HCT116 (cell line): Measurements from ENCODE around the gene TCF7L2. TPM values are rescaled to one million over a fixed set of nuclear protein-coding genes. Genes with fewer than 3 reads are reported as not detected.

Source experiments
- ATAC-seq: fragments of 200-7000 bp; cut with Tn5 transposase; 2 replicates; pipeline ENCODE4 v1.9.1; 2020; ENCODE audit warnings: mild to moderate bottlenecking, moderate library complexity
- BruUV-seq: library from RNA; stranded (reverse); fragments of 400-500 nt; replicated peaks from 2 replicates; lab custom pipeline; 2021; lab: Mats Ljungman, UMichigan
- CTCF ChIA-PET: fragments of 300-600 bp; sonication (Branson Sonifier 250); formaldehyde crosslinking; loops from one replicate; lab custom pipeline; 2021; ENCODE audit warnings: antibody characterized with exemption; lab: Charles Lee
- POLR2A ChIA-PET: fragments of 300-600, 350-600 bp; sonication (Branson Sonifier 250); formaldehyde crosslinking; loops from one replicate; lab custom pipeline; 2021; ENCODE audit warnings: antibody characterized with exemption; lab: Charles Lee
- RAD21 ChIA-PET, 2 experiments: fragments of 300-600 bp; sonication (Branson Sonifier 250); formaldehyde crosslinking; loops; one replicate each; lab custom pipeline; 2023; ENCODE audit warnings: low total read pairs in 2 of 2; ENCODE audit not compliant: uncharacterized antibody in 2 of 2, unreplicated experiment in 2 of 2, low non-redundant PET in 1 of 2; lab: Charles Lee
- DNase-seq: peaks from one replicate; pipeline ENCODE4 v3.0.0-alpha.2; 2010; ENCODE audit warnings: low read depth, low spot score
- H2AFZ ChIP-seq: fragments of 200-600 bp; shearing (Covaris generic), sonication (generic); 2 replicates; pipeline ENCODE4 v1.6.1; 2017; ENCODE audit warnings: low read depth, mixed run types, mixed read lengths, antibody characterized with exemption, low read length; ENCODE audit not compliant: poor library complexity, severe bottlenecking
- H3K27ac ChIP-seq: 2 replicates; pipeline ENCODE4 v1.5.1; 2012; ENCODE audit warnings: low read depth, low read length
- H3K27me3 ChIP-seq: fragments of 200-600 bp; sonication (generic); 2 replicates; pipeline ENCODE4 v1.6.1; 2016; ENCODE audit warnings: mixed run types, low read length, mixed read lengths; ENCODE audit not compliant: insufficient read depth
- H3K36me3 ChIP-seq, 2 experiments: fragments of 200-500 bp in 1 of 2; fragments of 200-600 bp in 1 of 2; sonication (Bioruptor generic) in 1 of 2; sonication (generic) in 1 of 2; 2 replicates each; pipeline versions ENCODE4 v1.5.1 to v1.6.1; 2014 to 2016; ENCODE audit warnings: low read length in 2 of 2, inconsistent platforms in 1 of 2, mixed read lengths in 1 of 2, mixed run types in 1 of 2; ENCODE audit not compliant: insufficient read depth in 2 of 2, control insufficient read depth in 1 of 2
- H3K4me1 ChIP-seq, 2 experiments: fragments of 200-600 bp in 1 of 2; sonication (generic) in 1 of 2; 2 replicates each; pipeline versions ENCODE4 v1.5.1 to v1.6.1; 2012 to 2017; ENCODE audit warnings: low read length in 2 of 2, inconsistent platforms in 1 of 2, mild to moderate bottlenecking in 1 of 2, mixed read lengths in 1 of 2, mixed run types in 1 of 2, moderate library complexity in 1 of 2; ENCODE audit not compliant: insufficient read depth in 2 of 2, control insufficient read depth in 1 of 2
- H3K4me2 ChIP-seq: fragments of 200-600 bp; sonication (generic); 2 replicates; pipeline ENCODE4 v1.6.1; 2017; ENCODE audit warnings: mixed run types, low read length, mixed read lengths
- H3K4me3 ChIP-seq, 2 experiments: fragments of 200-600 bp in 1 of 2; sonication (generic) in 1 of 2; replicated peaks in 1 of 2; 2 replicates each; pipeline ENCODE4 v1.5.1; 2011 to 2016; ENCODE audit warnings: low read length in 2 of 2, control low read depth in 1 of 2, low read depth in 1 of 2, mild to moderate bottlenecking in 1 of 2, mixed read lengths in 1 of 2, mixed run types in 1 of 2
- H3K79me2 ChIP-seq: fragments of 200-600 bp; sonication (generic); 2 replicates; pipeline ENCODE4 v1.6.1; 2017; ENCODE audit warnings: mild to moderate bottlenecking, mixed run types, low read length, moderate library complexity, mixed read lengths; ENCODE audit not compliant: insufficient read depth
- H3K9ac ChIP-seq: fragments of 200-600 bp; sonication (generic); 2 replicates; pipeline ENCODE4 v1.6.1; 2016; ENCODE audit warnings: low read length, mixed read lengths
- H3K9me2 ChIP-seq: fragments of 200-600 bp; sonication (generic), shearing (Covaris generic); 2 replicates; pipeline ENCODE4 v1.6.1; 2017; ENCODE audit warnings: mixed run types, mild to moderate bottlenecking, moderate library complexity; ENCODE audit not compliant: insufficient read depth
- H3K9me3 ChIP-seq, 2 experiments: fragments of 200-500 bp in 1 of 2; fragments of 200-600 bp in 1 of 2; sonication (Bioruptor generic) in 1 of 2; sonication (generic) in 1 of 2; 2 replicates each; pipeline ENCODE4 v1.6.1; 2014 to 2017; ENCODE audit warnings: low read length in 2 of 2, mixed read lengths in 2 of 2, inconsistent platforms in 1 of 2, low read depth in 1 of 2, mild to moderate bottlenecking in 1 of 2, mixed run types in 1 of 2, moderate library complexity in 1 of 2; ENCODE audit not compliant: control insufficient read depth in 1 of 2, insufficient read depth in 1 of 2
- H4K20me1 ChIP-seq: fragments of 200-600 bp; sonication (generic), shearing (Covaris generic); 2 replicates; pipeline ENCODE4 v1.6.1; 2017; ENCODE audit warnings: mixed run types, mild to moderate bottlenecking, moderate library complexity; ENCODE audit not compliant: insufficient read depth
- CEBPB ChIP-seq: IDR thresholded peaks from 2 replicates; pipeline ENCODE4 v1.6.1; 2012; ENCODE audit warnings: low read depth
- ELF1 ChIP-seq: IDR thresholded peaks from 2 replicates; pipeline ENCODE4 v1.6.1; 2012; ENCODE audit warnings: low read depth, borderline replicate concordance
- EZH2phosphoT487 ChIP-seq: fragments of 200-600 bp; IDR thresholded peaks from 2 replicates; pipeline ENCODE4 v1.6.1; 2018; ENCODE audit warnings: antibody characterized with exemption, borderline replicate concordance
- JUND ChIP-seq: IDR thresholded peaks from 2 replicates; pipeline ENCODE4 v1.6.1; 2012
- RAD21 ChIP-seq: IDR thresholded peaks from 2 replicates; pipeline ENCODE4 v1.6.1; 2012; ENCODE audit warnings: low read depth, mild to moderate bottlenecking
- REST ChIP-seq: IDR thresholded peaks from 2 replicates; pipeline ENCODE4 v1.6.1; 2012; ENCODE audit warnings: low read depth
- SIN3A ChIP-seq: IDR thresholded peaks from 2 replicates; pipeline ENCODE4 v1.6.1; 2012; ENCODE audit warnings: low read depth
- SP1 ChIP-seq: IDR thresholded peaks from 2 replicates; pipeline ENCODE4 v1.6.1; 2012; ENCODE audit warnings: low read depth
- ZNF274 ChIP-seq: fragments of 200-500 bp; sonication (Bioruptor generic); IDR thresholded peaks from 2 replicates; pipeline ENCODE4 v1.6.1; 2014; ENCODE audit warnings: mild to moderate bottlenecking, low read depth, low read length, inconsistent platforms
- intact Hi-C: fragments of 100-400 bp; cut with micrococcal nuclease; formaldehyde crosslinking; loops from 2 replicates; pipeline ENCODE4 v1.10.0; 2022
- total RNA-seq: library from RNA; stranded (reverse); gene quantifications from one replicate; pipeline ENCODE4 v1.2.1, GENCODE V29; 2021; ENCODE audit not compliant: unreplicated experiment

Gene TCF7L2
- total RNA-seq, 1 experiment from 2014 or later, result 164 TPM

- peak; percentile 23; the same call in 1 of the 2 replicates for TF ChIP-seq CEBPB
- TF ChIP-seq RAD21, result no peak
- no peak for TF ChIP-seq JUND
These were observed 109.3 kb downstream of the TCF7L2 start (continued) for GRCh38 chr10:113059371-113059780.

GRCh38 chr10:113060201-113061053 is 110.4 kb downstream of the TCF7L2 start:
- Histone ChIP-seq H3K4me3 (no peak overlapping the region), H3K9me3 (no peaks in the 10 kb centered on the region), H3K27ac (no peak overlapping the region), H3K79me2 (peaks cover 100% of the 10 kb centered on the region), H4K20me1 (peaks cover 30% of the 10 kb centered on the region), H3K4me1 (peaks cover 63 to 82% of the 10 kb centered on the region in 2 experiments), H3K36me3 (peaks cover 5 to 39% of the 10 kb centered on the region in 2 experiments; a peak in 1 of 4 replicates), H3K9me2 (no peaks in the 10 kb centered on the region), H3K4me2 (no peak overlapping the region), H2AFZ (no peak overlapping the region), H3K27me3 (no peaks in the 10 kb centered on the region), H3K9ac (no peak overlapping the region)
- ChIA-PET RAD21 (no interaction called here), POLR2A (interaction anchor here (0.6 to 1.7 kb wide), 3 partner anchors 11 to 257 kb away, joined by 3 to 4 read pairs (median 4); no protein-coding TSS in a partner anchor), CTCF (interaction anchor here (1.9 kb wide), 1 partner anchor 8 kb away, joined by 4 read pairs; no protein-coding TSS in a partner anchor)
- DNase-seq (no peak), ATAC-seq (no peak)
- intact Hi-C loops, result no loop called here
- TF ChIP-seq RAD21 (no peak), ZNF274 (no peak), SP1 (no peak), CEBPB (no peak), ELF1 (no peak), EZH2phosphoT487 (no peak), REST (no peak), SIN3A (no peak)
- no TSS peak for BruUV-seq
